K562 (cell line): ENCODE data around the gene MPL. TPM values are rescaled to one million over a fixed set of nuclear protein-coding genes. Genes with fewer than 3 reads are reported as not detected.

Experiments used
- POLR2AphosphoS2 ChIP-seq: IDR thresholded peaks from 2 replicates; pipeline ENCODE4 v1.6.1; 2012; ENCODE audit warnings: low read length, improper control_type of control experiment
- RBM34 ChIP-seq: fragments of 200-400 bp; formaldehyde crosslinking; IDR thresholded peaks from 2 replicates; pipeline ENCODE4 v1.6.1; 2018; ENCODE audit warnings: low read length, borderline replicate concordance; ENCODE audit not compliant: insufficient read depth
- SMARCB1 ChIP-seq: IDR thresholded peaks from 2 replicates; pipeline ENCODE4 v1.6.1; 2011; ENCODE audit warnings: improper control_type of control experiment, low read depth; ENCODE audit not compliant: insufficient read length
- XRCC4 ChIP-seq: IDR thresholded peaks from one replicate; pipeline ENCODE4 v1.6.1; 2011; ENCODE audit not compliant: insufficient read depth, insufficient read length; ENCODE audit errors: extremely low read depth
- polyA plus RNA-seq, 8 experiments: library from polyadenylated mRNA; depleted of rRNA in 4 of 8; stranded (reverse) in 5 of 8; unstranded in 3 of 8; fragments of >200 nt; fragmentation: Nextera tagmentation in 2 of 8; fragmentation: Illumina TruSeq in 1 of 8; extraction: Ambion mirVana in 2 of 8; extraction: Trizol in 1 of 8; gene quantifications; 2 replicates each; pipeline versions ENCODE4 v1.2.1 to v1.2.3, GENCODE V29; 2011 to 2014; ENCODE audit warnings: inconsistent platforms in 1 of 8, missing spikeins in 1 of 8
- total RNA-seq, 7 experiments: library from RNA; depleted of rRNA in 6 of 7; stranded (reverse); fragments of >200 nt in 6 of 7; fragmentation: Illumina TruSeq in 2 of 7; extraction: Trizol in 2 of 7; gene quantifications; 2 replicates each; pipeline versions ENCODE4 v1.2.1 to v1.2.3, GENCODE V29; 2011 to 2021; ENCODE audit warnings: low replicate concordance in 1 of 7
- TF ChIP-seq, protein P1 (sequence below): sonication (generic); formaldehyde crosslinking; IDR thresholded peaks from 2 replicates; pipeline ENCODE4 v1.8.0; 2022; ENCODE audit warnings: mild to moderate bottlenecking, missing genetic modification reagents

Gene MPL
- total and polyA plus RNA-seq, 9 of the 15 experiments (the other 6 are each of a cell fraction or from before 2014, with no cell fraction given) = not detected

DNA sequence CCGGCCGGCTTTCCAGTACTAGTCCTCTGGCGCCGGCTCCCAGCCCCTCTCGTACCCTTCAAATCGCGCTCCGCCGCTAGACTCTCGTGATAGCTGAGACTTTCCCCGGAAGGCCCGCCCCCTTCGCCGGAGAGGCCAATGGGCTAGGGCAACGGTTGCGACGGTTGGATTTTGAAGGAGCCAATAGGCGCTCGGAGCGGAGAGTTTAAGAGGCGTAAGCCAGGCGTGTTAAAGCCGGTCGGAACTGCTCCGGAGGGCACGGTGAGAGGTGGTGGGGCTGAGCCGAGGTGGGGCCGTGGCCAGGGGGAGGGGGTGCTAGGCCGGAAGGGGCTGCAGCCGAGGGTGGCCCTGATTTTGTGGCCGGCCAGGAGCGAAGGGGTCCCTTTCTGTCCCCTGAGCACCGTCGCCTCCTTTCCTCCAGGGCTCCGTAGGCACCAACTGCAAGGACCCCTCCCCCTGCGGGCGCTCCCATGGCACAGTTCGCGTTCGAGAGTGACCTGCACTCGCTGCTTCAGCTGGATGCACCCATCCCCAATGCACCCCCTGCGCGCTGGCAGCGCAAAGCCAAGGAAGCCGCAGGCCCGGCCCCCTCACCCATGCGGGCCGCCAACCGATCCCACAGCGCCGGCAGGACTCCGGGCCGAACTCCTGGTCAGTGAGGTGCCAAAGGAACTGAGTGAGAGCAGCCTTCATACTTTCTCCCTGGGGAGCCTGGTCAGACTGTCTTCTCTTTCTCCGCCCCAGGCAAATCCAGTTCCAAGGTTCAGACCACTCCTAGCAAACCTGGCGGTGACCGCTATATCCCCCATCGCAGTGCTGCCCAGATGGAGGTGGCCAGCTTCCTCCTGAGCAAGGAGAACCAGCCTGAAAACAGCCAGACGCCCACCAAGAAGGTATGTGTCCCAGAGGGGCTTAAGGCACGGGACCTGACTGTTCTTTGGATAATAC is 21.4 kb downstream of the MPL start, which contains the start of gene CDC20 (continued):
- TF ChIP-seq, protein P1, sequence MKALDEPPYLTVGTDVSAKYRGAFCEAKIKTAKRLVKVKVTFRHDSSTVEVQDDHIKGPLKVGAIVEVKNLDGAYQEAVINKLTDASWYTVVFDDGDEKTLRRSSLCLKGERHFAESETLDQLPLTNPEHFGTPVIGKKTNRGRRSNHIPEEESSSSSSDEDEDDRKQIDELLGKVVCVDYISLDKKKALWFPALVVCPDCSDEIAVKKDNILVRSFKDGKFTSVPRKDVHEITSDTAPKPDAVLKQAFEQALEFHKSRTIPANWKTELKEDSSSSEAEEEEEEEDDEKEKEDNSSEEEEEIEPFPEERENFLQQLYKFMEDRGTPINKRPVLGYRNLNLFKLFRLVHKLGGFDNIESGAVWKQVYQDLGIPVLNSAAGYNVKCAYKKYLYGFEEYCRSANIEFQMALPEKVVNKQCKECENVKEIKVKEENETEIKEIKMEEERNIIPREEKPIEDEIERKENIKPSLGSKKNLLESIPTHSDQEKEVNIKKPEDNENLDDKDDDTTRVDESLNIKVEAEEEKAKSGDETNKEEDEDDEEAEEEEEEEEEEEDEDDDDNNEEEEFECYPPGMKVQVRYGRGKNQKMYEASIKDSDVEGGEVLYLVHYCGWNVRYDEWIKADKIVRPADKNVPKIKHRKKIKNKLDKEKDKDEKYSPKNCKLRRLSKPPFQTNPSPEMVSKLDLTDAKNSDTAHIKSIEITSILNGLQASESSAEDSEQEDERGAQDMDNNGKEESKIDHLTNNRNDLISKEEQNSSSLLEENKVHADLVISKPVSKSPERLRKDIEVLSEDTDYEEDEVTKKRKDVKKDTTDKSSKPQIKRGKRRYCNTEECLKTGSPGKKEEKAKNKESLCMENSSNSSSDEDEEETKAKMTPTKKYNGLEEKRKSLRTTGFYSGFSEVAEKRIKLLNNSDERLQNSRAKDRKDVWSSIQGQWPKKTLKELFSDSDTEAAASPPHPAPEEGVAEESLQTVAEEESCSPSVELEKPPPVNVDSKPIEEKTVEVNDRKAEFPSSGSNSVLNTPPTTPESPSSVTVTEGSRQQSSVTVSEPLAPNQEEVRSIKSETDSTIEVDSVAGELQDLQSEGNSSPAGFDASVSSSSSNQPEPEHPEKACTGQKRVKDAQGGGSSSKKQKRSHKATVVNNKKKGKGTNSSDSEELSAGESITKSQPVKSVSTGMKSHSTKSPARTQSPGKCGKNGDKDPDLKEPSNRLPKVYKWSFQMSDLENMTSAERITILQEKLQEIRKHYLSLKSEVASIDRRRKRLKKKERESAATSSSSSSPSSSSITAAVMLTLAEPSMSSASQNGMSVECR (CRISPR knock-in tag) = peak; percentile 59
- TF ChIP-seq SMARCB1 (no peak), XRCC4 (no peak), RBM34 (no peak), POLR2AphosphoS2 (no peak)
